PC-9 (cell line): ENCODE results near the gene ZCCHC7. TPM values are rescaled to one million over a fixed set of nuclear protein-coding genes. Genes with fewer than 3 reads are reported as not detected.

ENCODE experiments used
- BruUV-seq: library from RNA; stranded (reverse); fragments of 400-500 nt; replicated peaks from 2 replicates; lab custom pipeline; 2021; lab: Mats Ljungman, UMichigan
- CTCF ChIA-PET: fragments of 300-600 bp; sonication (Branson Sonifier 250); formaldehyde crosslinking; loops from one replicate; lab custom pipeline; 2022; ENCODE audit warnings: antibody characterized with exemption; lab: Charles Lee
- POLR2A ChIA-PET: fragments of 300-600 bp; sonication (Branson Sonifier 250); formaldehyde crosslinking; loops from one replicate; lab custom pipeline; 2022; ENCODE audit warnings: antibody characterized with exemption; ENCODE audit not compliant: unreplicated experiment; lab: Charles Lee
- DNase-seq, 2 experiments: peaks; one replicate each; pipeline versions ENCODE4 v3.0.0 to v3.0.0-alpha.2; 2015 to 2022; ENCODE audit warnings: mixed read lengths in 1 of 2
- H2AFZ ChIP-seq: fragments of 200-600 bp; sonication (generic); 2 replicates; pipeline ENCODE4 v1.8.1; 2017; ENCODE audit warnings: antibody characterized with exemption
- H3F3A ChIP-seq: fragments of 200-600 bp; sonication (generic); 2 replicates; pipeline ENCODE4 v1.8.1; 2017; ENCODE audit warnings: antibody characterized with exemption, mild to moderate bottlenecking, low read depth; ENCODE audit not compliant: insufficient read depth
- H3K27ac ChIP-seq: fragments of 200-600 bp; sonication (generic); 2 replicates; pipeline ENCODE4 v1.6.1; 2016; ENCODE audit warnings: mixed run types
- H3K27me3 ChIP-seq: fragments of 200-600 bp; sonication (generic); 2 replicates; pipeline ENCODE4 v1.6.1; 2016; ENCODE audit warnings: low read depth, mixed run types; ENCODE audit not compliant: insufficient read depth
- H3K36me3 ChIP-seq: fragments of 200-600 bp; sonication (generic); 2 replicates; pipeline ENCODE4 v1.6.1; 2016; ENCODE audit warnings: low read depth, mixed run types
- H3K4me1 ChIP-seq: fragments of 200-600 bp; sonication (generic); replicated peaks from 2 replicates; pipeline ENCODE4 v1.6.1; 2016; ENCODE audit warnings: mixed run types; ENCODE audit not compliant: insufficient read depth
- H3K4me2 ChIP-seq: fragments of 200-600 bp; sonication (generic); 2 replicates; pipeline ENCODE4 v1.6.1; 2017; ENCODE audit warnings: mixed run types
- H3K4me3 ChIP-seq: fragments of 200-600 bp; sonication (generic); 2 replicates; pipeline ENCODE4 v1.6.1; 2016; ENCODE audit warnings: mixed run types
- H3K79me2 ChIP-seq: fragments of 200-600 bp; sonication (generic); 2 replicates; pipeline ENCODE4 v1.6.1; 2017; ENCODE audit warnings: low read depth, mixed run types
- H3K9me2 ChIP-seq: fragments of 200-600 bp; sonication (generic); 2 replicates; pipeline ENCODE4 v1.8.1; 2017; ENCODE audit warnings: mild to moderate bottlenecking; ENCODE audit not compliant: insufficient read depth
- H3K9me3 ChIP-seq: fragments of 200-600 bp; sonication (generic); 2 replicates; pipeline ENCODE4 v1.8.1; 2016; ENCODE audit warnings: low read depth; ENCODE audit not compliant: insufficient read depth
- H4K20me1 ChIP-seq: fragments of 200-600 bp; sonication (generic); 2 replicates; pipeline ENCODE4 v1.8.1; 2017; ENCODE audit not compliant: insufficient read depth
- EZH2 ChIP-seq: fragments of 200-600 bp; sonication (generic); IDR thresholded peaks from 2 replicates; pipeline ENCODE4 v1.8.0; 2017; ENCODE audit warnings: antibody characterized with exemption, low read depth
- intact Hi-C: fragments of 100-400 bp; cut with micrococcal nuclease; formaldehyde crosslinking; loops from one replicate; pipeline ENCODE4 v1.10.0; 2022; ENCODE audit not compliant: unreplicated experiment
- total RNA-seq: library from RNA; stranded (reverse); gene quantifications from 2 replicates; pipeline ENCODE4 v1.2.3, GENCODE V29; 2021
- TF ChIP-seq, protein P1 (sequence below): fragments of 200-600 bp; sonication (generic); conservative IDR thresholded peaks from 2 replicates; pipeline ENCODE4 v1.6.1; 2017; ENCODE audit warnings: mixed run types, antibody characterized with exemption, mild to moderate bottlenecking, moderate library complexity

ZCCHC7 gene
- total RNA-seq, 1 experiment from 2014 or later: 15.9 TPM

GRCh38 chr9:37128051-37128450 is 7.7 kb downstream of the ZCCHC7 start:
- intact Hi-C loops: no loop called here
- no peaks in the 10 kb centered on the region for H3K9me3 ChIP-seq
- H3K4me3 ChIP-seq: no peak overlapping the region
- H4K20me1 ChIP-seq: no peaks in the 10 kb centered on the region; the same call in 1 of the 2 replicates
- H3K79me2 ChIP-seq: peaks cover 28% of the 10 kb centered on the region
- POLR2A ChIA-PET: no interaction called here
- H3K9me2 ChIP-seq: no peaks in the 10 kb centered on the region
- no peak overlapping the region for H3K27ac ChIP-seq
- H3K4me1 ChIP-seq: no peaks in the 10 kb centered on the region
- no TSS peak for BruUV-seq
- CTCF ChIA-PET: interaction anchor here (0.6 kb wide), 1 partner anchor 208 kb away, joined by 3 read pairs; no protein-coding TSS in a partner anchor
- no peaks in the 10 kb centered on the region for H3K36me3 ChIP-seq
- DNase-seq: no peak
- H3F3A ChIP-seq: no peaks in the 10 kb centered on the region
- no peak for TF ChIP-seq EZH2
- TF ChIP-seq, protein P1, sequence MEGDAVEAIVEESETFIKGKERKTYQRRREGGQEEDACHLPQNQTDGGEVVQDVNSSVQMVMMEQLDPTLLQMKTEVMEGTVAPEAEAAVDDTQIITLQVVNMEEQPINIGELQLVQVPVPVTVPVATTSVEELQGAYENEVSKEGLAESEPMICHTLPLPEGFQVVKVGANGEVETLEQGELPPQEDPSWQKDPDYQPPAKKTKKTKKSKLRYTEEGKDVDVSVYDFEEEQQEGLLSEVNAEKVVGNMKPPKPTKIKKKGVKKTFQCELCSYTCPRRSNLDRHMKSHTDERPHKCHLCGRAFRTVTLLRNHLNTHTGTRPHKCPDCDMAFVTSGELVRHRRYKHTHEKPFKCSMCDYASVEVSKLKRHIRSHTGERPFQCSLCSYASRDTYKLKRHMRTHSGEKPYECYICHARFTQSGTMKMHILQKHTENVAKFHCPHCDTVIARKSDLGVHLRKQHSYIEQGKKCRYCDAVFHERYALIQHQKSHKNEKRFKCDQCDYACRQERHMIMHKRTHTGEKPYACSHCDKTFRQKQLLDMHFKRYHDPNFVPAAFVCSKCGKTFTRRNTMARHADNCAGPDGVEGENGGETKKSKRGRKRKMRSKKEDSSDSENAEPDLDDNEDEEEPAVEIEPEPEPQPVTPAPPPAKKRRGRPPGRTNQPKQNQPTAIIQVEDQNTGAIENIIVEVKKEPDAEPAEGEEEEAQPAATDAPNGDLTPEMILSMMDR: no peak
- no peak overlapping the region for H2AFZ ChIP-seq
- H3K4me2 ChIP-seq: no peak overlapping the region
- no peaks in the 10 kb centered on the region for H3K27me3 ChIP-seq

DNA sequence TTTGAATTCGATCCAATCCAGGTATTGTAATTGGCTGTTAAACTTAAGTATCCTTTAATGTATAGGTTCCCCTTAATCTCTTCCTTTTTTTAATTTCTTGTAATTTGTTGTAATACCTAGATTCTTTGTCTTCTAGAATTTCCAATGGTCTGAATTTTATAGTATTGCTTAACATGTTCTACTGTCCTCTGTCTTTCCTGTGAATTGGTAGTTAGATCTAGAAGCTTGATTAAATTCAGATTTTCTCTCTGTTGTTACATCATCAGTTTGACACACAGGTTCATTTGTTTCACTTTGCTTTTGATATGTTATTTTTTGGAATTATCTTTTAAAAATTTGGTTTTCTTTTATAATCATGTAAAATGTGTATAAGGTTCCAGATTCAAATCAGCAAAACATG is 13.8 kb downstream of the ZCCHC7 start:
- Histone ChIP-seq H3K36me3 (no peaks in the 10 kb centered on the region), H3K9me3 (no peaks in the 10 kb centered on the region), H3K27me3 (no peaks in the 10 kb centered on the region), H4K20me1 (no peaks in the 10 kb centered on the region; the same call in 1 of the 2 replicates), H3F3A (no peaks in the 10 kb centered on the region), H3K79me2 (no peaks in the 10 kb centered on the region; the same call in 1 of the 2 replicates), H2AFZ (no peak overlapping the region), H3K9me2 (no peaks in the 10 kb centered on the region), H3K4me1 (no peaks in the 10 kb centered on the region), H3K4me2 (no peak overlapping the region), H3K27ac (no peak overlapping the region), H3K4me3 (no peak overlapping the region)
- DNase-seq: no peak
- ChIA-PET CTCF (no interaction called here), POLR2A (interaction anchor here (0.7 kb wide), 1 partner anchor 171 kb away, joined by 3 read pairs; no protein-coding TSS in a partner anchor)
- TF ChIP-seq EZH2: no peak
- TF ChIP-seq, protein P1: no peak
- intact Hi-C loops: no loop called here
- no TSS peak for BruUV-seq

DNA sequence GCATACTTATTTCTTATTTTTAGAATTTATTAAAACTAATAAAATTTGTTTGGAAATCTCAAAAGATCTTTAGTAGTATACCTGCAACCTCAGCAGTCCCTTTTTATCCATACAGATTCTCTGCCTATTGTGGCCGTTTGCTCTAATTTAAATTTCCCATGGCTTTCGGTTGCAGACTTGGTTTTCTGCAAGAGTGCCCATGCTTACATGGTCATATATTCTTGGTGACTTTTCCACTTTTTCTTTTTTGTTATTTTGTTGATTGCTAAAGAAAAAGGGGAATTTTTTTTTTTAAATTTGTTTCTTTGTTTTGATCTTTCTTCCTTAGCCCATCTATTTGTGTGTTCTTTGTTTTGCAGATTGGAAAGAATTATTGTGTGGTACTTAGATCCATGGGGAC is 20.6 kb downstream of the ZCCHC7 start:
- TF ChIP-seq, protein P1: no peak
- TF ChIP-seq EZH2: no peak
- no peaks in the 10 kb centered on the region for H3K9me2 ChIP-seq
- intact Hi-C loops: no loop called here
- ChIA-PET POLR2A (no interaction called here), CTCF (no interaction called here)
- no peaks in the 10 kb centered on the region for H3K4me1 ChIP-seq
- H3K36me3 ChIP-seq: no peaks in the 10 kb centered on the region
- no peak overlapping the region for H2AFZ ChIP-seq
- no peaks in the 10 kb centered on the region for H3K9me3 ChIP-seq
- H3K79me2 ChIP-seq: no peaks in the 10 kb centered on the region; the same call in 1 of the 2 replicates
- DNase-seq: no peak
- H3K27me3 ChIP-seq: no peaks in the 10 kb centered on the region
- no peak overlapping the region for H3K27ac ChIP-seq
- H4K20me1 ChIP-seq: peaks cover 4% of the 10 kb centered on the region
- no TSS peak for BruUV-seq
- no peaks in the 10 kb centered on the region for H3F3A ChIP-seq
- H3K4me2 ChIP-seq: no peak overlapping the region
- no peak overlapping the region for H3K4me3 ChIP-seq
